GM19240 (cell line): ENCODE data around the gene TRERF1.
A peak's percentile ranks its signal among the peaks of the same experiment; 100 is the strongest.

Experiments
- DNase-seq: peaks from one replicate; pipeline ENCODE4 v3.0.0; 2011; ENCODE audit warnings: low spot score; ENCODE audit not compliant: insufficient read length

TRERF1 gene

DNA sequence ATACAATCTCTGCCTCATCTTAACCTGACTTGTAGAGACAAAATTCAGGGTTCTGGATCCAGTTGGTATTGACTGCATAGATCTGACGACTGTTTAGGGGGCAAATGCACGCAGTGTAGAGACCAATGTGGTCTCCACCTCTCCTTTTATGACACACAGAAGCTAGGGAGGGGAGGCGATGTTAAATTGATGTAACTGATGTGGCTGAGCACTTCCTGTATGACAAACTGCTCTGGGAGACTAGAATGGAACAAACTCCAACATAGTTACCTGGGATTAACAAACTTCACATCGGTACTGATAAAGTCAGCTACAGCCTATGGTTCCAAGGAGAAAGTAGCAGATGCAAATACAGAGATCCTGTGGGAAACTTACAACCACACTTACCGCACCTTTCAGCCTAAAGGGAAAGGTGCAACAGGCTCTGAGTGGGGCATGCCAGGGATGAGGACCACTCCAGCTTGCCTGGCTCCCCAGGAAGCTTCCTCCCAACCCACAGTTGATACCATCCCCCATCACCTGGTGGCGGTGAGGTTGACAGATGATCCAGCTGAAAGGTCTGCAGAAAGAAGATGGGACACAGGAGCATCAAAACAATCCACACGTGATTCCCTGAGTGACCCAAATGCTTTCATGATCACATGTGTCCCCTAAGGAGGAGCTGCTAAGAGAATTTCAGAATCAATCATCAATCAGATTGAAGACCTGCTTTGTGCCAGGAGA is 173.4 kb downstream of the TRERF1 start:
- no peak for DNase-seq

DNA sequence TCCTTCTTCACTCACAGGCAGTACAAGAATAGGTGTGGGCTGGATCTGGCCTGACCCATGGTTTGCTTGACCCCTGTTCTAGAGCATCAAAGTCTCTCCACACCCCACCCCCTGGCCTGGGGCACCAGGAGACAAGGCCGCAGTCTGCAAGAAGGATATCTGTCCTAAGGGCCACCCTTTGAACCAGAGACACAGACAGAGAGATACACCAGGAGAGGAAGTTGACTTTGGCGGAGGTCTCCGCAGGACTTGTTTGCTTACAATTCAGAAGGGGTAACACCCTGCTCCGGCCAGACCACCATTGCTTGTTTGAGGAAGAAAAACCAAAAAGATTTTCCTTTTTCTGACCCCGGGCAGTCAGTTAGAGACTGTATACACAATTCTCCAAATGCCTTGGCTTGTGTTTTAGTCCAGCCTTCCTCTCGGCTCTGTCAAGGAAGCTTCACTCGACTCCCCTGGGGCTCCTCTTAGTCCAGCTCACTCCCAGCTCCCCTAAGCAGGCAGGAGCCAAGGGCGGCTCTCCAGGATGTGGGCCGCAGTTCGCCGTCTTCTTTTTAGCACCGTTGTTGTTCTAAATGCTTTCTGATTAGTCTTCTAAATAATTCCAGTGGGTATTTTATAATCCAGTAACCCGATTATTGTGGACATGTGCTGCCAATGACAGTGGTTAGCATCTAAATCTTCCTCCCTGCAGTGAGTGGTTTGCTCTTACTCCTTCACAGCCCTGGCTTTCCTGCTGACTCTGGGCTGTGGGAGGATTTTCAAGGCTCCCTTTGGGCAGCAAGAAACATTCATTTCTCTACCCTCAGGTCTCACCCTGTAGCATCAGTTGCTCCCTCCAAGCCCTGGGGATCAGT is 175.5 kb downstream of the TRERF1 start:
- no peak for DNase-seq

DNA sequence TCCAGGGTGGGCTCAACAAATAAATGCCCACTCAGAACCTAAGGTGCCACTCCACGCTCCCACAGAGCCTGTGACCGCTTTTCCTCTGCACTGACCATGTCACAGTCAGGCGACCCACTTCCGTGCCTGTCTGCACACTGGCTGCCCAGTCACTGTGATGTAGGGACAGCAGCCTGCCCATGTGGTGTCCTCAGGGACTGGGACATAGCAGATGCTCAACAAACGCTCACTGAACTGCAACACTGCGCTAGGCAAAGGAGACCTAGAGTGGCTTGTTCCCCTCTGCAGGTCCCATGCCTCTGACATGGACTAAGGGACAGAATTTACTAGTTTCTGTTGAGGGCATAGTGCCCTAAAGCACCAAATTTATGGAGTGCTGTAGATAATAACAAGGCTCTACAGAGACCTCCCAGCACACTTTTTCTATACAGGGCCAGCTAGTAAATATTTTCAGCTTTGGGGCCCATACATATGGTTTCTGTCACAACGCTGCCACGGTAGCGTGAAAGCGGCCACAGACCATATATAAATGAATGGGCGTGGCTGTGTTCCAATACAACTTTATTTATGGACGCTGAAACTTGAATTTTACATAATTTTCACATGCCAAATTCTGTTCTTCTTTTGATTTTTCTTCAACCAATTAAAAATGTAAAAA is 176.2 kb downstream of the TRERF1 start:
- DNase-seq, result no peak

DNA sequence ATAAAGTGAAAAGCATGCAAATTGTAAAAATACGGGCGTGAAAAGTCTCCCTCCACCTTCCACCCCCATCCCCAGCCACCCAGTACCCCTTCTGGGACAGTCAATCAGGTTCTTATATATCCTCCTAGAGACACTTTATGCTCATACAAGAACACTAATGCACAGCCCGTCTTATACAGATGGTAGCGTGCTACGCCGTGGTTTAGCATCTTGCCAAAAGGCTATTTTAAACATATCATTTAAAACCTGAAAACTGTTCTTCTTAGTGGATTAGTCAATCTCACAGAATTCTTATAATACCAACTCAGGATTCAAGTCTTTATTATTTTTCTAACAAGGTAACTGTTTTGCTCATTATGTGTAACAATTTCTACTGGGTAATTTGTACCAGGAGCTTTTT is 176.8 kb downstream of the TRERF1 start:
- no peak for DNase-seq

DNA sequence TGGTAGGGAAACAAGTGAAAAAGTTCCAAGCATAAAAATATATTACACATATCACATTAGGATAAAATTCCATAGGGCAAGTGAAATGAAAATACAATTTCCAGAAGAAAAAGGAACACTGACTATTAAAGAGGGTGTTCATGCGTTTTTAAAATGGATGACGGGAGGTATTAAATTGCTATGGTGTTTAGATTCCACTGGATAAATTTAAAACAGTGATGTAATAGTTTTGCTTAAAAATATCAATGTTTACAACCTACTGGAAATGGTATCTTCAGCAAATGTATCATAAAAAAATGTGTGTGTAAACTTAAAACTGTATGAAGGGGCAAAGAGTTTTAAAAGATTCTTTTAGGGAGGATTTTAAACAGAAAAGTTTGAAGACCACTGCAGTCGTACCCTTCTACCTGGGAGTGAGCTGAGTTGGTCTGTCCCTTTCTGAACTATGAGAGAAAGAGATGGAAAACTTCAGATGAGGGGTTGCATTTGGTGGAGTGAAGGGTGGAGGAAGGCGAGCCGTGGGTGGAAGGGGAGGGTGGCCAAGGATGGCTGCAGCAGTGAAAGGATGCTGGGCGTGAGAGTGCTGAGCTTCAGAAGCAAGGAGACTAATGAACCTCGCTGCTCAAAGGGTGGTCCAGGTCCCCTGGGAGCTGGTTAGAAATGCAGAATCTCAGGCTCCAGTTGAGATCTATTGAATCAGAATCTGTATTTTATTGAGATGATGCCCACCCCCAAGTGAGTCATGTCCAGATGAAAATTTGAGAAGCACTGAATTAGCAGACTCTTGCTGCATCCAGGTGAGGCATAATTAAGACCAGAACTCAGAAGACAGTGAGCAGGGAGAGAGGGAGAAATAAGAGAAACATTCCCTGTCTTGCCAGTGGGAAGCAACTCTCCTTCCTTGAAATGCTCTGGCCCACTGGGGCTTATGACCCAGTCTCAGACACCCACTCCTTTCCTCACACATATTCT is 179.6 kb downstream of the TRERF1 start:
- no peak for DNase-seq

DNA sequence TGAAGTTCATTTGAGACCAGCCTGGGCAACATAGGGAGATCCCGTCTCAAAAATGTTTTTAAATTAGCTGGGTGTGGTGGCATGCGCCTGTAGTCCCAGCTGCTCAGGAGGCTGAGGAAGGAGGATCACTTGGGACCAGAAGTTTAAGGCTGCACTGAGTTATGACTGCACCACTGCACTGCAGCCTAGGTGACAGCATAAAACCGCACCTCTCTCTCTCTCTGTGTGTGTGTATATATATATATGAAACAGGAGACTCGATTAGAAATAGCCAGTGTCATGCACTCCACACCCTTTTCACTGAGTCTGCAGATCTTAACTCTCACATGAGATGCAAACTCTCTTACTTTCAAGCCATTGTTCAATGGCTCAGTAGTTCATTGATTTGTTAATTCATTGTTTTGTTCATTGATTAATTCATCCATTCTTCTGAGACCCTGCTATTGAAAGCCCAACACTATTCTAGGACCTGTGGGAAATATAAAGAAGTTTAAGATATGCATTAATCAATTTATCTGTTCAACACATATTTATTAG is 181.7 kb downstream of the TRERF1 start:
- DNase-seq, result no peak

DNA sequence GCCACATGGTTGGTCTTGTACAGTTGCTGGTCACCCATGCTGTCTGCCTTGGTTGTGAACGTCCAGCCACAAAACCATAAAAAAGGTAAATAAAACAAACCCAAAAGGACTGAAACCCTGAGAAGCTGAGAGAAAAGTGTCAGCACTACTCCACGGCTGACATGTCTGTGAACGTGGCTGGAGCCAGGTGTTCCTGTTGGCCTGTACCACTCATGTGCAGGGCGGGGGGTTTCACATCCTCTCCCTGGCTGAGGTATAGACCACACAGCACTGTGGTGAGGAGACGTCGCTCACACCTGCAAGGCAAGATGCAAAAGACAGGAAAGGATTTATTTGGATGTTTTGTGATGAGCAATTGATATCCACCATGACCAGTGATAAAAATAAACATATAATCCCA is 182.2 kb downstream of the TRERF1 start:
- peak; percentile 85 for DNase-seq

DNA sequence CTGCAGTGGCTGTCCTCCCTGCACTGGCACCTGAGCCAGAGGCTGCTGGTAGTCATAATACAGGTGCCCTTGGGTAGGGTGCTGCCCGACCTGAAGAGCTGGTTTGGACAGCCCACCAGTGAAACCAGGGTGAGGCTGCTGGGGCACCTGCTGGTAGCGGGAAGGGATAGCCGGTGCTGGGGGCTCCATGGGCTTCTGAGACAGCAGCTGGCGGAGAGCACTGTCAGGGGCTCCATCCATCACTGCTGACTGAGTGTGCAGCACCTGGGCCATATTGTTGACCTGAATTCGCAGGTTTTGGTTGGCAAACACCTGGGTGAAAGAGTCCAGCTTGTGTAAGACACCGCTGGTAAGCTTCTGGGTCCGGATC is 182.9 kb downstream of the TRERF1 start:
- DNase-seq, result no peak

DNA sequence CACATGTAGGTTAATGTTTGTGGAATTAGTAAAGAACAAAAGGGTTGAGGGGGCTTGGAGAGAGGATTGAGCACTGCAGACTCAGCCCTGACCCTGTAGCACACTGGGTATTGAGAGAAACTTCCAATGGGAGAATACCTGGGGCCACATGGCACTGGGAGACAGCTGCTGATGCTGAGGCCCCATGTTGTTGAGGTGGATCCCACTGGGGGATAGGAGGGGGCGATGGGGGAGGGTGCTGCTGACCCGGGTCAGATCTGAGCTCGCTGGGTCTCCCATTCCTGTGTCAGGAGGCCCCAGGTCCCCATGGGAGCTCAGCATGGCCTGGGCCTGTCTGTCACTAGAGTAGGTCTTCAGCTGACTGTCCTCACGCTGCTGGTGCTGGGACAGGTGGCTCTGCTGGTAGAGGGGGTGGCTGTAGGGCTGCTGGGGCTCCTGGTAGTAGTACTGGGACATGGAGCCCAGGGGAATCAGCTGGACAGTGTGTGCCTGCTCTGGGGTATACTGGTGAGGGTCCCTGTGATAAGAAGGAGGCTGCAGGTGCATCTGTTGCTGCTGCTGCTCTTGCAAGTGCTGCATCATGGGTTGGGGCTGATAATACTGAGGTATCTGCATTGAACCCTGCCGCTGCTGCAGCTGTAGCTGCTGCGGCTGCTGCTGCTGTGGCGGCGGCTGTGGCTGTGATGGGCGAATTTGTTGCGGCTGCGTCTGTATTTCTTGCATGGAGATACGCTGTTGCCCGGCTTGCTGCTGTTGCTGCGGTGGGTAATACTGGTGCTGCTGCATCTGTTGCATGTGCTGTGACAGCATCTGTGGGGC is 183.5 kb downstream of the TRERF1 start:
- no peak for DNase-seq

DNA sequence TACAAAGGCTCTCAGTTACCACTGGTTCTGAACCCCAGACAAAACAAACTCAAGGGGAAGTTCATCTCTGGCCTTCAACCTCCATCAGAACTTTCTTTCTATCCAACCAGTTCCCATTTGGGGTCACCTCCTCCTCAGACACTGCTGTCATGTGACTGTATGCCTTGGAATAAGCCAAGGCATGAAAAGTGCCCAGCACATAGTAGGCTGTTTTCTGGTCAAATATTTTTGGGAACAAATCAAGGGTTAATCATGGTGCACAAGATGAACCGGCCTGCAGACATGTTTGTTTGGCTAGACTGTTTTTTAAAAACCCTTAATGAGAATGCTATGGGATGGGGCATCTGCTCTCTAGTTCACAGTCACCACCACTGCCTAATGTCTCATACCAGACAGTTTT is 185.2 kb downstream of the TRERF1 start:
- DNase-seq, result no peak

DNA sequence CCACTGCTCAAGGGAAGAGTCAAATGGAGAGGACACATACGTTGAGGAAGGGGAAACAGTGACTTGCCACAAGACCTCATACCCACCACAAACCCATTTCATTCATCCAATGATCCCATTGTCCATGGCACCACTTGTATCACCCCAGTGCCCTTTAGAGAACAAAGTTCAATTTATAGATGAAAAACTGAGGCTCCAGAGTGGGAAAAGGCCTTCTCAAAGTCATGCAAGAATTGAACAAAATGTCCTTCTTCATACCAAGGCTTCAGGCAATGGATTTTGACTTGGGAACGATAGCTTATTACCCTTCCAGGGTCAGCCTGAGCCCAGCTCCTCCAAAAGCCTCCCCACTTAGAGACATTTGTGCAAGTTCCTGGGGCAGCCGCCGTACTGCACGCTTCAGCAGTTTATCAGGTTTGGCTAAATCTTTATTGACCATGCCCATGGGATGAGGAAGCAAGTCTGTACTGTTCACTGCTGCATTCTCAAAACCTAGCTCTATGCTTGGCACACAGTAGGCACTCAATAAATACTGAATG is 186.8 kb downstream of the TRERF1 start:
- no peak for DNase-seq

DNA sequence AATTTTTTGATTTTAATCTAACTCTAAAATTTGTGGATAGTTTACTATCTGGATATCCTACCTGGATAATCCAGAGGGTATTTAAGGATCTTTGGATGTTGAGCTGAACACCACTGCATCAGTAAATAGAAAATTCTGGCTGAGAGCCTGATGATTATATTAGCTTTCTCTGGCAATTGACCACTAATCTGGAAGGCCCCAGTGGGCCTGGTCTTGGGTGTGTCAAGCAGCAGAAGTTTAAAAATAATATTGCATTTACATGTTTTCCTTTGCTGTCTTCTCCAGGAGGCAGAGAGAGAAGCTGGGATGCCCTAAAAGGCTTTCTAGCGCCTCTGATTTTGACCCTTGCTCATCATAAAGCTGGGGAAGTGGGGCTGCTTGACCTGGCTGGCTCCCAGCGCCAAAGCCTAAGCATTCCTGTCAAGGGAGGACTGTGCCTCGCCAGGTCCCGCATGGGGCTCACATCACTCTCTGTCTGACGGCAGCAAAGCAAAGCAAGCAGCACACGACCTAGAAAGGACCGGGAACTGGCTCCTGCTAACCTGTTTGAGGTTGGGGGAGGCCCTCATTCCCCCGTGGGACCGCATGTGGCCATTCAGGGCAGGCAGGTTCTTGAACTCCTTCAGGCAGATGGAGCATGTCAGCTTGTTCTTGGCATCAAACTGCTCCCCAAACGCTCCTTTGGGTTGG is 187.4 kb downstream of the TRERF1 start:
- DNase-seq, result no peak

DNA sequence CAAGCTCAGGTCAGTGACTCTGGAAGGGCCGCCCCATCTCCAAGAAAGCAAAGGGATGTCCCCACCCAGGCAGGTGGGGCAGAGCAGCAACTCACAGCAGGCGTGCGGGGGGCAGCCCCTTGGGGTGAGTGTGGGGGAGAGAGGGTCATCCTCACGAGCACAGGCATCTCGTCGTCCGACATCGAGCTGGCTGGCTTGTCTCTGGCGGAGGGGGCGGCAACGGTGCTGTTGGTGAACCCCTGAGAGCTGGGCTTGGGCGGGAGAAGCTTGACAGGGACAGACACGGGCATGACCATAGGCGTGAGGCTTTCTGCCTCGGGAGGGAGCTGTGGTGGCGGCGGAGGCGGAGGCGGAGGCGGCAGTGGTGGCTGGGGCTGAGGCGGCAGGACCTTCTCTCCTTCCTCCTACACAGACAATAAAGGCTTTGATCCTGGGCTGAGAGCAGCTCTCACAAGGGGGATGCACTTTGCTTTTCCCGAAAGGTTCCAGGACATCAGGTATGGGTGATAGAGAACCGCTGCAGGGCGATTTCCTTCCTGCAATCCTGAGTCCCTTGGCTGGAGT is 188.5 kb downstream of the TRERF1 start:
- no peak for DNase-seq

DNA sequence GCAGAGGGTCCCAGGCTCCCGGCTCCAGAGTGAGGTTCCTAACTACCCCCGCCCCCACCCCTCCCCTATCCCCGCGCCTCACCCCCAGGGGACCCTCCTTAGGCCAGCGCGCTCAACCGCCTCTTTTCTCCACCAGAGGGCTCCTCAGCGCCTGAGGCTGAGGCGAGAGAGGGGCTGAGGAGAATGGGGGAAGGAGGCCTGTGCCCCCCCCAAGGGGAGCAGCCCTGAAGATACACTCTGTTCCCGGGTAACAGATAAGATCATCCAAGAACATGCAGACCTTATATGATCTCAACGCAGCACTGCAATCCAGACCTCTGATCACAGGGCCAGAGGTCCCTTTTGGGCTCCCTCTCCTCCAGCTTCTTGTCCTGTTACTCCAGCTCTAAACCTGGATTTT is 190.8 kb downstream of the TRERF1 start:
- DNase-seq, result peak; percentile 29

DNA sequence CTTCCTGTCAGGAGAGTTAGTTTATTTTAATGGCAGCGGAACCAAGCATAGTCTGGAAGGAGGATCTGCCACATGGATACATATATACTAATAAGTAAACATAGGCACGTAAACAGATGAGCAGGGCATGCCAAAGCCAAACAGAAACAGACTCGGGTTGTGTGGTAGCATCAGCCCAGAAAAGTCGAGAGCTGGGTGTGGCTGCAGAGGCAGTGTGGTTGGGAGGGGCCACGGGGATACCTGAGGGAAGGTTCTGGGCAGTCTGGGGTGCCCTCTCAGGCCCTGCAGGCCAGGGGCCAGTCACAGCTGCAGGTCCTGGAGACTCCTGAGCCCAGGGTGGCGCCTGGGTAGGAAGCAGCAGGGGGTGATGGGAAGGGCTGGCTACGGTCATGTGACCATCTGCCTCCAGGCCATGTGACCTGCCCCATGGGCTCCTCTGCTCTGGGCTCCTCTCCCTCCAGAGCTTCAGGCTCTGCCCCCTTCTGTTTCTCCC is 191.3 kb downstream of the TRERF1 start:
- no peak for DNase-seq

DNA sequence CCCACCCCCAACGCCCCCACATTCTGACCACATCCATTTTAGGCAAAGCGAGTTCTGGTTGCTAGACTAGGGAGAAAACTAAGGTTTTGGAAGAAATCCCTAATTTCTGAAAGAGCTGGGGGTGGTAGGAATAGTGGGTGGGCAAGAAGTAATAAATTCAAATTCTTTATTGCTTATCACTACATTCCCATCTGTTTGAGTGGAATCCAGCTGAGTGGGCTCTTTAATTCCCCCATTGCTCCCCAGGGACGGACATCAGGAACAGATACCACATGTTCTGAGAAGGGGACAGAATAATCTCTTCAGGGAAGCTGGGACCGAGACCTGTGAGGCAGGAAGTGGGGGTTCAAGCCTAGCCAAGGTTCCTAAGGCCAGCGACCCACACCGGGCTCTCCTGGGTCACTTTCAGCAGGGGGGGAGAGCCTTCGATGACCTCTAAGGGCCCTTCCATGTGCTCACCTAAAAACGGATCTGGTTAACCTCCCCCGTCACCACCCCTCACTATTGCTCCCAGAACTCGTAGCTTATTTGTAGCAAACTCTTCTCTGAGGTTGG is 191.8 kb downstream of the TRERF1 start:
- DNase-seq, result no peak

DNA sequence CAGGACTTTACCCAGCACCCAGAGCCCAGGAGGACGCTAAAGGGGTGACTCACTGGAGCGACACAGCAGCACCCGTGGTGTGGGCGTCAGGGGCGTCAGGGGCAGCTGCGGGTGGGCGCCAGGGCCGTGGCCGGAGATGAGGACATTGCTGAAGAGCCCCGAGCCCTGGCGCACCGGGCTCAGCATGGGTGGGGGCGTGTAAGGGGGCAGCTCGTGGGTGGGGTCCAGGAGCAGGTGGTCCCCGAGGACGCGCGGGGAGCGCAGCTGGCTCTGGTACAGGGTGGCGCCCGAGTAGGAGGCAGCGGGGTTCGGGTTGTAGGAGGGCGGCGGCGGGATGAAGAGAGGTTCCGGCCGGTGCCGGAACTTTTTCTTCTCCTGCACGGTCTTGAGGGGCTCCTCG is 192.4 kb downstream of the TRERF1 start:
- DNase-seq, result no peak

DNA sequence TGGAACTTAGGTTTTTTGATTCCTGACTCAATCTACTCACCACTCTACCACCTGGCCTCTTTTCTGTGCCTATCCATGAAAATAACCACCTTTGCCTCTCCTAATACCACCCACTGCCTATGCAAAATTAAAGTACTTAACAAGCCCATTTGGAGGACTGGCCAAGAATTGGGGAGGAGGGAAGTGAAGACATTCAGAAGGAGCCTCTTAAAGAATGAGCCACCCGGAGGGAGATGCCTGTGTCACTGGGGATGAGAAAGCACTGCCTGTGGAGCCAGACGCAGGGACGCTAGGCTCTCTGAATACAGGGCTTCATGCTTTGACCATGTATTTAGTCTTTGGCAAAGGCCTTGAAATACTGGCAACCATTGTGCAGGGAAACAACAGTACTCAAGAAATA is 194.1 kb downstream of the TRERF1 start:
- DNase-seq, result no peak
